Body of pancreas (tissue), 4 donors: ENCODE data around the gene PIWIL4.

ENCODE experiments used
- POLR2A ChIP-seq, 3 donors: fragments of 450-650 bp; IDR thresholded peaks; one replicate each; pipeline ENCODE4 v1.6.1; 2016; ENCODE audit warnings: antibody characterized with exemption in 3 of 3, mild to moderate bottlenecking in 2 of 3
- TF ChIP-seq, protein P1 (sequence below), 7 experiments: fragments of 450-650 bp in 4 of 7; fragments of 200-600 bp in 3 of 7; sonication (generic) in 3 of 7; IDR thresholded peaks; one replicate each; pipeline ENCODE4 v1.5.1; 2016 to 2019; ENCODE audit warnings: antibody characterized with exemption in 7 of 7

DNA sequence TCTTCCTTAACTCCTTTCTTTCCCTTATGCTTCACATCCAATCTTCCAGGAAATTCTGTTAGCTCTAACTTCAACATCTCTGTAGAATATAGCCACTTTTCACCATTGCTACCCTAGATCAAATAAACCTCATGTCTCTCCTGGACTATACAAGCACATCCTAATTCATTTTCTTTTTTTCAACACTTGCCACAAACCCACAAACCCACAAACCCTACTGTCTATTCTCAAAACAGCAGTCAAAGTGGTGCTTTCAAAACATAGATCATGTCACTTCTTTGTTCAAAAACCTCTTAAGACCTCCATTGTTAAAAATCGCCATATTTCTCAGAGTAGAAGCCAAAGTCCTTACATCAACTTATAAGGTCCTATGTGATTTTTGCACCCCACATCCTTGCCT lies 94.3 kb downstream of the PIWIL4 start:
- TF ChIP-seq, protein P1, sequence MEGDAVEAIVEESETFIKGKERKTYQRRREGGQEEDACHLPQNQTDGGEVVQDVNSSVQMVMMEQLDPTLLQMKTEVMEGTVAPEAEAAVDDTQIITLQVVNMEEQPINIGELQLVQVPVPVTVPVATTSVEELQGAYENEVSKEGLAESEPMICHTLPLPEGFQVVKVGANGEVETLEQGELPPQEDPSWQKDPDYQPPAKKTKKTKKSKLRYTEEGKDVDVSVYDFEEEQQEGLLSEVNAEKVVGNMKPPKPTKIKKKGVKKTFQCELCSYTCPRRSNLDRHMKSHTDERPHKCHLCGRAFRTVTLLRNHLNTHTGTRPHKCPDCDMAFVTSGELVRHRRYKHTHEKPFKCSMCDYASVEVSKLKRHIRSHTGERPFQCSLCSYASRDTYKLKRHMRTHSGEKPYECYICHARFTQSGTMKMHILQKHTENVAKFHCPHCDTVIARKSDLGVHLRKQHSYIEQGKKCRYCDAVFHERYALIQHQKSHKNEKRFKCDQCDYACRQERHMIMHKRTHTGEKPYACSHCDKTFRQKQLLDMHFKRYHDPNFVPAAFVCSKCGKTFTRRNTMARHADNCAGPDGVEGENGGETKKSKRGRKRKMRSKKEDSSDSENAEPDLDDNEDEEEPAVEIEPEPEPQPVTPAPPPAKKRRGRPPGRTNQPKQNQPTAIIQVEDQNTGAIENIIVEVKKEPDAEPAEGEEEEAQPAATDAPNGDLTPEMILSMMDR (IDR thresholded peaks at IDR 0.05) = no peak
- no peak for TF ChIP-seq POLR2A (IDR thresholded peaks at IDR 0.05)
